Tibial nerve (tissue), 3 donors: ENCODE measurements around the gene STRIT1.

ENCODE experiments used
- POLR2A ChIP-seq, 2 donors: fragments of 450-650 bp; IDR thresholded peaks; one replicate each; pipeline ENCODE4 v1.6.1; 2017; ENCODE audit warnings: antibody characterized with exemption in 2 of 2, mild to moderate bottlenecking in 2 of 2, moderate library complexity in 2 of 2
- TF ChIP-seq, protein P1 (sequence below), 5 experiments: fragments of 200-600 bp in 3 of 5; fragments of 450-650 bp in 2 of 5; sonication (generic) in 3 of 5; IDR thresholded peaks; one replicate each; pipeline ENCODE4 v1.5.1; 2016 to 2019; ENCODE audit warnings: antibody characterized with exemption in 5 of 5, mild to moderate bottlenecking in 3 of 5, moderate library complexity in 2 of 5

DNA sequence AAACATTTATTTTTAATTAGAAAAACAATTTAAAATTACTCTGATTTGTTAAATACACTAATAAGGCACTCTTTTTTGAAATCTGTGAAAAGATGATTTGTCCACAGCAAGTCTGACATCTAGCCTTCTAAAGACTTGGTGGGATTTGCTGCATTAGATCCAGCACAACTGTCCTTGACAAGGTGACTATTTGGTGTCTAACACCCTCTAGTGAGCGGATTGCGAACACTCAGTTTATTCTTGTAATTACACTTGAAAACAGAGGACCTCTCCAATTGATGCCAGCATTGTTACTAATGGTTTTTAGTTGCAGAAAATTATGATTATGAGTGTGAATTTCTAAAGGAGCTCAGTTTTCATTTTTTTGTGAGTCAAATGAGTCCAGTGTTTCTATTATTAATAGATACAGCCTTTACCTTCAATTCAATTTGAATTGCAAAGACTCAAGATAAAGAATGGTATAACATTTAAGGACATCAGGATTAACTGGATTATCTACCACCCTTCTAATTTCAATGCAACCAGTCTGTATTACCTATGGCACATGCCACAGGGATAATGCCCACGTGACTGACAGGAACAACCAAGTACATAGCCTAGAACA lies 29.7 kb upstream of the STRIT1 start:
- TF ChIP-seq, protein P1, sequence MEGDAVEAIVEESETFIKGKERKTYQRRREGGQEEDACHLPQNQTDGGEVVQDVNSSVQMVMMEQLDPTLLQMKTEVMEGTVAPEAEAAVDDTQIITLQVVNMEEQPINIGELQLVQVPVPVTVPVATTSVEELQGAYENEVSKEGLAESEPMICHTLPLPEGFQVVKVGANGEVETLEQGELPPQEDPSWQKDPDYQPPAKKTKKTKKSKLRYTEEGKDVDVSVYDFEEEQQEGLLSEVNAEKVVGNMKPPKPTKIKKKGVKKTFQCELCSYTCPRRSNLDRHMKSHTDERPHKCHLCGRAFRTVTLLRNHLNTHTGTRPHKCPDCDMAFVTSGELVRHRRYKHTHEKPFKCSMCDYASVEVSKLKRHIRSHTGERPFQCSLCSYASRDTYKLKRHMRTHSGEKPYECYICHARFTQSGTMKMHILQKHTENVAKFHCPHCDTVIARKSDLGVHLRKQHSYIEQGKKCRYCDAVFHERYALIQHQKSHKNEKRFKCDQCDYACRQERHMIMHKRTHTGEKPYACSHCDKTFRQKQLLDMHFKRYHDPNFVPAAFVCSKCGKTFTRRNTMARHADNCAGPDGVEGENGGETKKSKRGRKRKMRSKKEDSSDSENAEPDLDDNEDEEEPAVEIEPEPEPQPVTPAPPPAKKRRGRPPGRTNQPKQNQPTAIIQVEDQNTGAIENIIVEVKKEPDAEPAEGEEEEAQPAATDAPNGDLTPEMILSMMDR (IDR thresholded peaks at IDR 0.05) = peak; percentile 37 to 77 (median 49)
- no peak for TF ChIP-seq POLR2A (IDR thresholded peaks at IDR 0.05)
